Endothelial cell of umbilical vein (primary cell): ENCODE measurements around the gene BLOC1S4.

Experiments used
- EZH2 ChIP-seq: IDR thresholded peaks from 2 replicates; pipeline ENCODE4 v1.6.1; 2012; ENCODE audit warnings: borderline replicate concordance, low read depth, mild to moderate bottlenecking, moderate library complexity, low read length, inconsistent platforms; ENCODE audit not compliant: severe bottlenecking
- JUN ChIP-seq: IDR thresholded peaks from 2 replicates; pipeline ENCODE4 v1.6.1; 2011; ENCODE audit warnings: borderline replicate concordance, low read depth; ENCODE audit not compliant: insufficient read length, insufficient read depth
- POLR2A ChIP-seq: IDR thresholded peaks from 2 replicates; pipeline ENCODE4 v1.6.1; 2012; ENCODE audit warnings: low read depth, mild to moderate bottlenecking, control low read depth, low read length
- POLR2AphosphoS5 ChIP-seq: IDR thresholded peaks from 2 replicates; pipeline ENCODE4 v1.6.1; 2012; ENCODE audit warnings: low read depth, mild to moderate bottlenecking, control low read depth, low read length, moderate library complexity; ENCODE audit not compliant: insufficient read depth
- TF ChIP-seq, protein P1 (sequence below), 2 donors: IDR thresholded peaks; 1 replicate in 1 of 2; 2 replicates in 1 of 2; pipeline ENCODE4 v1.5.1; 2011; ENCODE audit warnings: low read length in 2 of 2, mild to moderate bottlenecking in 2 of 2, moderate library complexity in 2 of 2, control low read depth in 1 of 2, inconsistent platforms in 1 of 2, low read depth in 1 of 2; ENCODE audit not compliant: insufficient read depth in 1 of 2; ENCODE audit errors: extremely low read depth in 1 of 2

DNA sequence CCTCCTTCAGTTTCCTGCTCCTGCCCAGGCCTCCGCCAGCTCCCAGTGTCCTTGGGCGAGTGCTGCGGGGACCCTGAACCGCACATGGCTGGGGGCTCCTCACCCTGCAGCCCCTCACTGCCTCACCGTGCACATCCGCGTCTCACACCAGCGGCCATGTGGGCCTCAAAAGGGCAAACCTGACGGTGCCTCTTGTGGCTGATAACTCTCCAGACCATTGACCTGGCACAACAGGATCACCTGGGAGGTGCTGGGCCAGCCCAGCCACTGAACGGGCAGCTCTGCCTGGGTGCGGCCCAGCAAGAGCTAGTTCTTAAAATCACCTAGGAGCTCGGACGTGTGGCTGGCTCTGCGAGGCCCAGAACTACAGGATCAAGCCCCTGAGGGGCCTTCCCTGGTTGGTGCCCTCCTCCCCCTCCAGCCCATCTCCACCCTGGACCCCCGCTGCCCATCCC lies 26.4 kb upstream of the BLOC1S4 start:
- no peak for TF ChIP-seq POLR2A
- TF ChIP-seq, protein P1, sequence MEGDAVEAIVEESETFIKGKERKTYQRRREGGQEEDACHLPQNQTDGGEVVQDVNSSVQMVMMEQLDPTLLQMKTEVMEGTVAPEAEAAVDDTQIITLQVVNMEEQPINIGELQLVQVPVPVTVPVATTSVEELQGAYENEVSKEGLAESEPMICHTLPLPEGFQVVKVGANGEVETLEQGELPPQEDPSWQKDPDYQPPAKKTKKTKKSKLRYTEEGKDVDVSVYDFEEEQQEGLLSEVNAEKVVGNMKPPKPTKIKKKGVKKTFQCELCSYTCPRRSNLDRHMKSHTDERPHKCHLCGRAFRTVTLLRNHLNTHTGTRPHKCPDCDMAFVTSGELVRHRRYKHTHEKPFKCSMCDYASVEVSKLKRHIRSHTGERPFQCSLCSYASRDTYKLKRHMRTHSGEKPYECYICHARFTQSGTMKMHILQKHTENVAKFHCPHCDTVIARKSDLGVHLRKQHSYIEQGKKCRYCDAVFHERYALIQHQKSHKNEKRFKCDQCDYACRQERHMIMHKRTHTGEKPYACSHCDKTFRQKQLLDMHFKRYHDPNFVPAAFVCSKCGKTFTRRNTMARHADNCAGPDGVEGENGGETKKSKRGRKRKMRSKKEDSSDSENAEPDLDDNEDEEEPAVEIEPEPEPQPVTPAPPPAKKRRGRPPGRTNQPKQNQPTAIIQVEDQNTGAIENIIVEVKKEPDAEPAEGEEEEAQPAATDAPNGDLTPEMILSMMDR (IDR thresholded peaks at IDR 0.05; ENCODE audit: extremely low read depth in 1 of 2, insufficient read depth in 1 of 2, low read depth in 1 of 2, low read length in 2 of 2) = no peak
- no peak for TF ChIP-seq EZH2
- no peak for TF ChIP-seq JUN
- TF ChIP-seq POLR2AphosphoS5 = no peak
